CD4-positive, alpha-beta memory T cell (primary cell): Measurements from ENCODE around the gene PIK3C2G. TPM values are rescaled to one million over a fixed set of nuclear protein-coding genes. Genes with fewer than 3 reads are reported as not detected.
"Not testable (repeated sequence)": the region's sequence is repeated elsewhere in the genome, so short reads cannot be mapped to it uniquely, and the experiment has no call there.

ENCODE experiments used
- CTCF ChIA-PET: fragments of 350-600 bp; sonication (Branson Sonifier 250); formaldehyde crosslinking; loops from one replicate; lab custom pipeline; 2021; ENCODE audit warnings: inconsistent platforms; ENCODE audit not compliant: partially characterized antibody; lab: Charles Lee
- POLR2A ChIA-PET: fragments of 350-600 bp; sonication (Branson Sonifier 250); formaldehyde crosslinking; loops from one replicate; lab custom pipeline; 2021; ENCODE audit not compliant: partially characterized antibody; lab: Charles Lee
- DNase-seq, 5 donors: peaks; one replicate each; pipeline versions ENCODE4 v3.0.0 to v3.0.0-alpha.2; 2020 to 2022; ENCODE audit warnings: mixed read lengths in 1 of 5
- H3K27ac ChIP-seq: one replicate; pipeline ENCODE4 v1.7.0; 2013; ENCODE audit warnings: low read depth, low read length
- H3K27me3 ChIP-seq: 2 replicates; pipeline ENCODE4 v1.7.0; 2013; ENCODE audit warnings: mild to moderate bottlenecking, low read length, moderate library complexity; ENCODE audit not compliant: insufficient read depth
- H3K36me3 ChIP-seq: 2 replicates; pipeline ENCODE4 v1.7.0; 2013; ENCODE audit warnings: mild to moderate bottlenecking, low read length, moderate library complexity; ENCODE audit not compliant: insufficient read depth
- H3K4me1 ChIP-seq: 2 replicates; pipeline ENCODE4 v1.7.0; 2013; ENCODE audit warnings: mild to moderate bottlenecking, low read length, moderate library complexity; ENCODE audit not compliant: insufficient read depth
- H3K4me3 ChIP-seq, 2 donors: one replicate each; pipeline ENCODE4 v1.7.0; 2013; ENCODE audit warnings: low read length in 2 of 2, mild to moderate bottlenecking in 1 of 2
- H3K9me3 ChIP-seq, 2 donors: one replicate each; pipeline ENCODE4 v1.7.0; 2013; ENCODE audit warnings: low read length in 2 of 2, control low read depth in 1 of 2; ENCODE audit not compliant: control insufficient read depth in 1 of 2
- H3K27ac Mint-ChIP-seq, 7 donors: one replicate each; pipeline ENCODE4 v1.8.0; 2020 to 2021; ENCODE audit warnings: mixed read lengths in 7 of 7, mild to moderate bottlenecking in 6 of 7, inconsistent platforms in 3 of 7, moderate library complexity in 3 of 7
- H3K27me3 Mint-ChIP-seq, 2 donors: one replicate each; pipeline ENCODE4 v1.8.0; 2020 to 2021; ENCODE audit warnings: mixed read lengths in 2 of 2
- H3K36me3 Mint-ChIP-seq, 2 donors: one replicate each; pipeline ENCODE4 v1.8.0; 2020 to 2021; ENCODE audit warnings: mixed read lengths in 2 of 2, inconsistent platforms in 1 of 2, mild to moderate bottlenecking in 1 of 2
- H3K4me1 Mint-ChIP-seq, 4 donors: one replicate each; pipeline ENCODE4 v1.8.0; 2020 to 2021; ENCODE audit warnings: mixed read lengths in 4 of 4, mild to moderate bottlenecking in 1 of 4
- H3K4me3 Mint-ChIP-seq, 8 donors: one replicate each; pipeline ENCODE4 v1.8.0; 2020 to 2021; ENCODE audit warnings: mixed read lengths in 8 of 8, mild to moderate bottlenecking in 7 of 8, moderate library complexity in 6 of 8, inconsistent platforms in 3 of 8
- H3K9me3 Mint-ChIP-seq, 8 donors: one replicate each; pipeline ENCODE4 v1.8.0; 2020 to 2021; ENCODE audit warnings: mixed read lengths in 8 of 8, mild to moderate bottlenecking in 5 of 8, inconsistent platforms in 3 of 8, moderate library complexity in 1 of 8
- intact Hi-C: fragments of 100-400 bp; cut with micrococcal nuclease; formaldehyde crosslinking; loops from one replicate; pipeline ENCODE4 v1.15.1; 2023
- polyA plus RNA-seq, 2 donors: library from polyadenylated mRNA; unstranded; fragments of 300-500 nt; fragmentation: Illumina TruSeq; gene quantifications; one replicate each; pipeline ENCODE4 v1.2.3, GENCODE V29; 2021
- total RNA-seq, 2 experiments: library from RNA; stranded (reverse); gene quantifications; one replicate each; pipeline ENCODE4 v1.2.3, GENCODE V29; 2021

The PIK3C2G gene
- total and polyA plus RNA-seq, 4 experiments from 2014 or later, result not detected

DNA sequence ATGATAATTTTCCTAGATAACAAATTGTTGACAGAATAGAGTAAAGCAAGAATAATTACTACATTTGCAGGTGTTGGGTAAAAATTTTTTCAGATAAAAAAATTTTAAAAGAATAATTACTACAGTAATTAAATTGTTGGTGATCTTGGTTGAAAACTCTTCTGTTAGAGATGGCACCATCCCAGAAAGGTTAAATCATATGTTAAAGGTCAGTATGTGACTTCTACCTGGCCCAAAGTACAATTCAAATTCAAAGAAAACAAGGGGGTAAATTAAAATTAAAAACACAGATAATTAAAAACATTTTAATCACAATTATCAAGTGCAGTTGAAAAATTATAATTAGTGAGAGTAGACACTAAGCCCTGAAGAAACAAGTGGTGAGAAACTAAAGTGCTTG lies 18.1 kb upstream of the PIK3C2G start:
- Histone ChIP-seq H3K4me1 (no peaks in the 10 kb centered on the region), H3K27me3 (no peaks in the 10 kb centered on the region), H3K9me3 (no peaks in the 10 kb centered on the region), H3K27ac (no peak overlapping the region), H3K36me3 (no peaks in the 10 kb centered on the region), H3K4me3 (no peak overlapping the region)
- intact Hi-C loops, result no loop called here
- ChIA-PET CTCF (no interaction called here), POLR2A (no interaction called here)
- no peaks in the 10 kb centered on the region for H3K4me1 Mint-ChIP-seq
- no peaks in the 10 kb centered on the region for H3K27me3 Mint-ChIP-seq
- peaks cover 0 to 4% (median 0%) of the 10 kb centered on the region in 8 donors for H3K9me3 Mint-ChIP-seq
- H3K36me3 Mint-ChIP-seq, result no peaks in the 10 kb centered on the region
- no peak overlapping the region for H3K4me3 Mint-ChIP-seq
- DNase-seq, result no peak
- no peak overlapping the region for H3K27ac Mint-ChIP-seq

GRCh38 chr12:18246066-18246465 lies 15.3 kb upstream of the PIK3C2G start:
- H3K27ac ChIP-seq, result no peak overlapping the region
- Mint-ChIP-seq H3K9me3 (peaks cover 0 to 2% (median 0%) of the 10 kb centered on the region in 8 donors), H3K36me3 (no peaks in the 10 kb centered on the region), H3K4me3 (no peak overlapping the region), H3K27ac (no peak overlapping the region), H3K27me3 (no peaks in the 10 kb centered on the region), H3K4me1 (no peaks in the 10 kb centered on the region)
- no peak for DNase-seq
- no peaks in the 10 kb centered on the region for H3K36me3 ChIP-seq
- intact Hi-C loops, result no loop called here
- H3K9me3 ChIP-seq, result no peaks in the 10 kb centered on the region
- POLR2A ChIA-PET, result no interaction called here
- no peaks in the 10 kb centered on the region for H3K27me3 ChIP-seq
- CTCF ChIA-PET, result no interaction called here
- no peaks in the 10 kb centered on the region for H3K4me1 ChIP-seq
- no peak overlapping the region for H3K4me3 ChIP-seq

DNA sequence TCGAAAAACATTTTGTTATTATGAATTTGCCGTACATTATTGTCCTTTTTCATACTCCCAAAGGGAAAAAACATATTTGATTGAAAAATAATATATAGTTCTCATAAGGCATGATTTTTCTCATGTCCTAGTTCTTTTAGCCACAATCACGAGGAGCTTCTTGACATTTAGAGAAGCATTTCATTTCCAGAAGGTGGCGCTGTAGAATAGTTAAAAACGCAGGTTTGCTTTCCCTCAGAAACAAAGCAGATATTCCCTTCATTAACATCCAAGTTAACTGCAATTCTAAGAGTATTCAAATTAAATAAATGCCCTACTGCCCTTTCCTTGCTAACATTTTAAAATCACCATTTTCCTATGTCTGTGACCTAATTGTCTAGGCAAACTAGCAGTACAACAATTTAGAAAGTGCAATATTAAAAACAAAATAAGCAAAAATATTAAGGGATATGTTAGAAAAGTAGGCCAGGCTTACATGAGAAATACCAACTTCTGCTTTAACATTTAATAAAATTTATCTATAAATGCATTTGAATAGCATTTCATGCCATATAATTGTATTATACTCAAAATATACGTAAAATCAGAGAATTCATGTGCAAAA lies 10.9 kb upstream of the PIK3C2G start:
- H3K4me1 Mint-ChIP-seq, result no peaks in the 10 kb centered on the region
- intact Hi-C loops, result loop anchor here (2.0 to 5.0 kb wide), 2 partner anchors 936 to 1037 kb away; no protein-coding TSS in a partner anchor
- Histone ChIP-seq H3K9me3 (no peaks in the 10 kb centered on the region), H3K4me3 (no peak overlapping the region), H3K27ac (no peak overlapping the region), H3K36me3 (no peaks in the 10 kb centered on the region), H3K27me3 (no peaks in the 10 kb centered on the region), H3K4me1 (no peaks in the 10 kb centered on the region)
- H3K4me3 Mint-ChIP-seq, result no peak overlapping the region
- H3K27me3 Mint-ChIP-seq, result no peaks in the 10 kb centered on the region
- H3K36me3 Mint-ChIP-seq, result no peaks in the 10 kb centered on the region
- H3K9me3 Mint-ChIP-seq, result no peaks in the 10 kb centered on the region
- ChIA-PET POLR2A (no interaction called here), CTCF (interaction anchor here (1.2 kb wide), 1 partner anchor 11 kb away, joined by 3 read pairs; the partner anchor contains the start of gene PIK3C2G)
- no peak overlapping the region for H3K27ac Mint-ChIP-seq
- DNase-seq, result no peak

GRCh38 chr12:18254081-18254480 lies 7.2 kb upstream of the PIK3C2G start:
- intact Hi-C loops, result loop anchor here (5.0 kb wide), 1 partner anchor 1033 kb away; no protein-coding TSS in a partner anchor
- Mint-ChIP-seq H3K4me1 (no peaks in the 10 kb centered on the region), H3K4me3 (no peak overlapping the region), H3K27ac (no peak overlapping the region), H3K27me3 (no peaks in the 10 kb centered on the region), H3K36me3 (no peaks in the 10 kb centered on the region), H3K9me3 (peaks cover 0 to 3% (median 0%) of the 10 kb centered on the region in 8 donors)
- Histone ChIP-seq H3K27me3 (no peaks in the 10 kb centered on the region), H3K4me3 (no peak overlapping the region), H3K36me3 (no peaks in the 10 kb centered on the region), H3K4me1 (no peaks in the 10 kb centered on the region), H3K27ac (no peak overlapping the region), H3K9me3 (no peaks in the 10 kb centered on the region)
- POLR2A ChIA-PET, result no interaction called here
- DNase-seq, result no peak
- CTCF ChIA-PET, result interaction anchor here (0.6 kb wide), 1 partner anchor 1469 kb away, joined by 3 read pairs; no protein-coding TSS in a partner anchor

DNA sequence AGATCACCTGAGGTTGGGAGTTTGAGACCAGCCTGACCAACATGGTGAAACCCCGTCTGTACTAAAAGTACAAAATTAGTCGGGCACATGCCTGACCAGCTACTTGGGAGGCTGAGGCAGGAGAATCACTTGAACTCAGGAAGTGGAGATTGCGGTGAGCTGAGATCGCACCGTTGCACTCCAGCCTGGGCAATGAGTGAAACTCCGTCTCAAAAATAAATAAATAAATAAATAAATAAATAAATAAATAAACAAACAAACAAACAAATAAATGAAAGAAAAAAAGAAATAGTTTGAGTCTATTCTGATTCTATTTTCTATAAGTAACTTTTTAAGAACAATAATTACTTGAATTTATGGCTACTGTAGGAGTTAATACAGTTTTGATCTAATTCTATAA lies 6.3 kb upstream of the PIK3C2G start:
- H3K36me3 ChIP-seq, H3K9me3 ChIP-seq, H3K9me3 Mint-ChIP-seq, H3K4me1 ChIP-seq, H3K36me3 Mint-ChIP-seq, H3K4me3 ChIP-seq, DNase-seq, POLR2A ChIA-PET, H3K27me3 ChIP-seq, H3K4me3 Mint-ChIP-seq, H3K4me1 Mint-ChIP-seq, H3K27ac Mint-ChIP-seq, intact Hi-C loops, CTCF ChIA-PET, H3K27me3 Mint-ChIP-seq, H3K27ac ChIP-seq: not testable (repeated sequence)

- H3K4me3 Mint-ChIP-seq, result no peak overlapping the region
- POLR2A ChIA-PET, result no interaction called here
- CTCF ChIA-PET, result no interaction called here
- DNase-seq, result no peak
- H3K4me3 ChIP-seq, result no peak overlapping the region
- H3K4me1 ChIP-seq, result no peaks in the 10 kb centered on the region
- H3K9me3 Mint-ChIP-seq, result peaks cover 0 to 3% (median 0%) of the 10 kb centered on the region in 8 donors
- intact Hi-C loops, result no loop called here
- no peaks in the 10 kb centered on the region for H3K9me3 ChIP-seq
- no peaks in the 10 kb centered on the region for H3K36me3 ChIP-seq
- no peaks in the 10 kb centered on the region for H3K27me3 Mint-ChIP-seq
- no peak overlapping the region for H3K27ac Mint-ChIP-seq
- no peak overlapping the region for H3K27ac ChIP-seq
- H3K36me3 Mint-ChIP-seq, result no peaks in the 10 kb centered on the region
- H3K4me1 Mint-ChIP-seq, result no peaks in the 10 kb centered on the region
- no peaks in the 10 kb centered on the region for H3K27me3 ChIP-seq
Measured at GRCh38 chr12:18257251-18257650, 4.1 kb upstream of the PIK3C2G start.

- H3K36me3 Mint-ChIP-seq, result no peaks in the 10 kb centered on the region
- no peaks in the 10 kb centered on the region for H3K27me3 Mint-ChIP-seq
- H3K27ac Mint-ChIP-seq, result no peak overlapping the region
- no peak for DNase-seq
- intact Hi-C loops, result no loop called here
- H3K27me3 ChIP-seq, result no peaks in the 10 kb centered on the region
- ChIA-PET CTCF (no interaction called here), POLR2A (no interaction called here)
- no peaks in the 10 kb centered on the region for H3K4me1 ChIP-seq
- H3K27ac ChIP-seq, result no peak overlapping the region
- no peak overlapping the region for H3K4me3 Mint-ChIP-seq
- peaks cover 0 to 3% (median 0%) of the 10 kb centered on the region in 8 donors for H3K9me3 Mint-ChIP-seq
- H3K4me1 Mint-ChIP-seq, result no peaks in the 10 kb centered on the region
- H3K9me3 ChIP-seq, result no peaks in the 10 kb centered on the region
- H3K36me3 ChIP-seq, result no peaks in the 10 kb centered on the region
- no peak overlapping the region for H3K4me3 ChIP-seq
Measured at GRCh38 chr12:18258929-18259328, 2.4 kb upstream of the PIK3C2G start.
